ENCODE measurements around the gene CHAC1. TPM values are rescaled to one million over a fixed set of nuclear protein-coding genes. Genes with fewer than 3 reads are reported as not detected.

CHAC1 gene, protein sequence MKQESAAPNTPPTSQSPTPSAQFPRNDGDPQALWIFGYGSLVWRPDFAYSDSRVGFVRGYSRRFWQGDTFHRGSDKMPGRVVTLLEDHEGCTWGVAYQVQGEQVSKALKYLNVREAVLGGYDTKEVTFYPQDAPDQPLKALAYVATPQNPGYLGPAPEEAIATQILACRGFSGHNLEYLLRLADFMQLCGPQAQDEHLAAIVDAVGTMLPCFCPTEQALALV
- 4.7 TPM for polyA plus RNA-seq (2013, experiment 1 of 4)
- 7.3 TPM for polyA plus RNA-seq (2013, experiment 2 of 4)
- 8.2 TPM for polyA plus RNA-seq (2013, experiment 3 of 4)
- 8.4 TPM for polyA plus RNA-seq (2013, experiment 4 of 4)

DNA sequence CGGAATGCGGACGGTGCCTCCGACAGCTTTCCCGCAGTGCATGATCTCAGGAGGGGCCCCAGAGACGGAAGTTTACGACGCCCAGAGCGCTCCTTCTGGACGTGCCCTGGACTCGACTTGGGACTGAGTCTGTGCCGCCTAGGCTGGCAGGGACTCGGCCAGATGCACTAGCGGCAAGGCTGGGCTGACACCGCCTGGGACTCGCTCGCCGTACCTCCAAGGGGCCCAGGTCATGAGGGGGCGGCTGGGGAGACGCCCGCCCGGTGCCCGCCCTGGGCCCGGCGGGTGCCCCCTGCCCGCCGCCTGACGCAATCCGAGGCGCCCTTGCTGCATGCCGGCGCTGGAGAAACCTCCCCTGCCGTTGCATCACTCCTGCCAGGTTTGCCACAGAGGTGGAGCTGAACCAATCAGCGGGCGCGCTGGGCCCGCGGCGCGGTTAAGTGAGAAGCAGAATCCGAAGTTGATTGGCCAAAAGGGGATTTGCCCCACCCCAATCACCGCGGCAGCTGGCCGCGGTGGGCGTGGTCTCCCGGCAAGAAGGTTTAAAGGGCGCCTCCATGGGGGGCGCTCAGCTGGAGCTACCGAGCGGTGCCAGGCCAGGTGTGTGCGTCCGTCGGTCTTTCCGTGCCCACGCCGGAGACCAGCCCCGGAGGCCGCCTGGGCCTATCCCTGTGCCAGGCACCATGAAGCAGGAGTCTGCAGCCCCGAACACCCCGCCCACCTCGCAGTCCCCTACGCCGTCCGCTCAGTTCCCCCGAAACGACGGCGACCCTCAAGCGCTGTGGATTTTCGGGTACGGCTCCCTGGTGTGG is at the start of gene CHAC1:
CHAC1 (plus strand) TSS at position 571 of the 812 bp plus-strand sequence; CDS start at position 684, 113 bp downstream.
- H3K36me3 ChIP-seq (ENCODE audit: control insufficient read depth, insufficient read depth, low read length): no peaks in the 10 kb centered on the region
- H3K27me3 ChIP-seq (ENCODE audit: control insufficient read depth, insufficient read depth, low read length, poor library complexity, severe bottlenecking): peaks cover 15% of the 10 kb centered on the region
- WGBS, 2 experiments: 0 to 1% methylated on average over 72 of the region's 72 CpGs
- peak within 1 kb of the TSS; percentile 66 for H3K4me3 ChIP-seq (ENCODE audit: insufficient read depth, low read depth, low read length)
- H3K27ac ChIP-seq (ENCODE audit: insufficient read depth, low read depth, low read length, poor library complexity, severe bottlenecking): peak within 1 kb of the TSS; percentile 90
- no peaks in the 10 kb centered on the region for H3K9me3 ChIP-seq (ENCODE audit: control insufficient read depth, low read length)
- H3K4me1 ChIP-seq (ENCODE audit: control insufficient read depth, insufficient read depth, low read length): no peaks in the 10 kb centered on the region

DNA sequence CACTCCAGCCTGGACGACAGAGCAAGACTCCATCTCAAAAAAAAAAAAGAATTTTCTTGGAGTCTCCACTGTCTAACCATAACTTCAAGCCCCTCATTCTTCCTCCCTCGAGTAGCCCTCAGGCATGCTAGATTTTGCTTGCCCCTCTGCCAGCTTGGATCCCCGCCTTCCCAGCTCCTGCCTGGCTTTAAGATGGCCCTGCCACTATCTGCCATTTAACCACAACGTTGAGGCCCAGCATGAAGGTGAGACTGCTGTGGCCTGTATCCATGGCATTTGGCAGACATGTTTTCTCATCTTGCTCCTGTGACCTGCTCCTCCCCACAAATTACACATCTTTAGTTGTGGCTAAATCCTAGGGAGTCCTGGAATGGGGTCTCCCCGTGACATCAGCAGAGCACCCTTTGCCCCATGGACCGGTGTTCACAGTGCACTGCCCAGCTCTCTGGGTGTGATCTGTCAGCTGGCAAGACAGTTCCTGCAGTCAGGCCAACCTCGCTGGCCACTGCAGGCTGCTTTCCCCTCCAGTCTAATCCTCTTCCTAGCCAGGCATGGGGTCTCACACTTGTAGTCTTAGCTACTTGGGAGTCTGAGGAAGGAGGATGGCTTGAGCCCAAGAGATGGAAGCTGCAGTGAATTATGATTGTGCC is 48.6 kb upstream of the CHAC1 start:
- no peak overlapping the region for H3K4me3 ChIP-seq (ENCODE audit: insufficient read depth, low read depth, low read length)
- no peak overlapping the region for H3K27ac ChIP-seq (ENCODE audit: insufficient read depth, low read depth, low read length, poor library complexity, severe bottlenecking)
- peaks cover 16% of the 10 kb centered on the region for H3K36me3 ChIP-seq (ENCODE audit: control insufficient read depth, insufficient read depth, low read length)
- H3K9me3 ChIP-seq (ENCODE audit: control insufficient read depth, low read length): no peaks in the 10 kb centered on the region
- 92 to 94% methylated on average over 7 of the region's 7 CpGs for WGBS, 2 experiments
- no peaks in the 10 kb centered on the region for H3K27me3 ChIP-seq (ENCODE audit: control insufficient read depth, insufficient read depth, low read length, poor library complexity, severe bottlenecking)
- peaks cover 11% of the 10 kb centered on the region for H3K4me1 ChIP-seq (ENCODE audit: control insufficient read depth, insufficient read depth, low read length)

DNA sequence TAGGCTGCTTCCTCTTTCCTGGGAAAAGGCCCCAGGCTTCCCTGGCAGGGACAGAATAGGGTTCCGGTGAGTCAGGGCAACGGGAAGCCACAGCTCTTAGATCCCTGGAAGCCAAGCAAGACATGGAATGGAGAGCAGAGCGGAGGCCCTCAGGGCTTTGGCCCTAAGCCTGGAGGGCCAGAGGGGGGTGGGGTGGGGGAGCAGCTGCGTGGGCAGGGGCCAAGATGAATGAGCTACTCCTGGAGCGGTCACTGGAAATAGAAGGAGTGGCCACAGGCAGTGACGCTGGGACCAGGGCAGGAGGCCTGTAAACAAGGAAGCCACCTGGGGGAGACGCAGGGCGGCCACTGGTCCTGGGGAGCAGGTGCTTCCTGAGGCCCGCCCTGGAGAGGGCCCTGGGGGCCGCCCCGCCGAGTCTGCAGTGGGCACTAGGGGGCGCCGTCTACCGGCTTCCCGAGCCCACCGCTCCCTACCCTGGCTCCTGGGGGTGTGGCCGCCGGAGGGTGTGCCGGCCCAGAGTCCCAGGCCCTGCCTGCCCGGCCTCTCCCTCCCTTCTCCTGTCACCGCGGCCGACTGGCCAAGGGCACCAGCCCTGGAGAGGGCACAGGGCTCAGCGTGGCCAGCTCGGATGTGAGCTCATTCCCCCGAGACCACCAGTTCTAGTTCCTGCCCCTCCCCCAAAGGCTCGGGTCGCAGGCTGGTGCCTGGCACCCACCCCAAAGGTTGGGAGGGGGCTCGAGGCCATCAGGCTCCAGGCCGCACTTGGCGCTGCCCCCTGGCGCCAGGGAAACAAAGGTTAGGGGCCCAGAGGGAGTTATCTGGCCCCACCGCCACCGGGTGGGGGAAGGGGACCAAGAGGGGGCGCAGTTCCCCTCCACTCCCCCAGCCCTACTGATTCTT is 46.9 kb upstream of the CHAC1 start:
- Histone ChIP-seq H3K4me1 (ENCODE audit: control insufficient read depth, insufficient read depth, low read length) (peaks cover 14% of the 10 kb centered on the region), H3K27ac (ENCODE audit: insufficient read depth, low read depth, low read length, poor library complexity, severe bottlenecking) (no peak overlapping the region), H3K4me3 (ENCODE audit: insufficient read depth, low read depth, low read length) (peak overlapping the region; percentile 22), H3K36me3 (ENCODE audit: control insufficient read depth, insufficient read depth, low read length) (peaks cover 4% of the 10 kb centered on the region), H3K9me3 (ENCODE audit: control insufficient read depth, low read length) (no peaks in the 10 kb centered on the region), H3K27me3 (ENCODE audit: control insufficient read depth, insufficient read depth, low read length, poor library complexity, severe bottlenecking) (no peaks in the 10 kb centered on the region)
- 13 to 14% methylated on average over 36 of the region's 36 CpGs for WGBS, 2 experiments

GRCh38 chr15:40906991-40907802 is 46.1 kb upstream of the CHAC1 start:
- Histone ChIP-seq H3K9me3 (ENCODE audit: control insufficient read depth, low read length) (no peaks in the 10 kb centered on the region), H3K27me3 (ENCODE audit: control insufficient read depth, insufficient read depth, low read length, poor library complexity, severe bottlenecking) (no peaks in the 10 kb centered on the region), H3K4me3 (ENCODE audit: insufficient read depth, low read depth, low read length) (peak overlapping the region; percentile 22), H3K27ac (ENCODE audit: insufficient read depth, low read depth, low read length, poor library complexity, severe bottlenecking) (no peak overlapping the region), H3K36me3 (ENCODE audit: control insufficient read depth, insufficient read depth, low read length) (no peaks in the 10 kb centered on the region), H3K4me1 (ENCODE audit: control insufficient read depth, insufficient read depth, low read length) (peaks cover 16% of the 10 kb centered on the region)
- 66 to 74% methylated on average over 20 to 22 of the region's 22 CpGs for WGBS, 2 experiments

- Histone ChIP-seq H3K27ac (ENCODE audit: insufficient read depth, low read depth, low read length, poor library complexity, severe bottlenecking) (no peak overlapping the region), H3K4me3 (ENCODE audit: insufficient read depth, low read depth, low read length) (no peak overlapping the region), H3K36me3 (ENCODE audit: control insufficient read depth, insufficient read depth, low read length) (no peaks in the 10 kb centered on the region), H3K4me1 (ENCODE audit: control insufficient read depth, insufficient read depth, low read length) (peaks cover 16% of the 10 kb centered on the region), H3K9me3 (ENCODE audit: control insufficient read depth, low read length) (no peaks in the 10 kb centered on the region), H3K27me3 (ENCODE audit: control insufficient read depth, insufficient read depth, low read length, poor library complexity, severe bottlenecking) (no peaks in the 10 kb centered on the region)
- WGBS, 2 experiments: 96 to 97% methylated on average over 7 of the region's 7 CpGs
These were observed 45.2 kb upstream of the CHAC1 start for GRCh38 chr15:40908095-40908494.

- Histone ChIP-seq H3K4me1 (ENCODE audit: control insufficient read depth, insufficient read depth, low read length) (peaks cover 16% of the 10 kb centered on the region), H3K36me3 (ENCODE audit: control insufficient read depth, insufficient read depth, low read length) (no peaks in the 10 kb centered on the region)
- 77 to 80% methylated on average over 17 of the region's 17 CpGs for WGBS, 2 experiments
These were observed 43.3 kb upstream of the CHAC1 start for GRCh38 chr15:40909662-40910630.

GRCh38 chr15:40911141-40911540 is 42.1 kb upstream of the CHAC1 start:
- H3K4me3 ChIP-seq (ENCODE audit: insufficient read depth, low read depth, low read length): no peak overlapping the region
- 39 to 46% methylated on average over 7 of the region's 7 CpGs for WGBS, 2 experiments
- H3K27me3 ChIP-seq (ENCODE audit: control insufficient read depth, insufficient read depth, low read length, poor library complexity, severe bottlenecking): no peaks in the 10 kb centered on the region
- H3K36me3 ChIP-seq (ENCODE audit: control insufficient read depth, insufficient read depth, low read length): no peaks in the 10 kb centered on the region
- H3K9me3 ChIP-seq (ENCODE audit: control insufficient read depth, low read length): no peaks in the 10 kb centered on the region
- H3K27ac ChIP-seq (ENCODE audit: insufficient read depth, low read depth, low read length, poor library complexity, severe bottlenecking): no peak overlapping the region
- peaks cover 21% of the 10 kb centered on the region for H3K4me1 ChIP-seq (ENCODE audit: control insufficient read depth, insufficient read depth, low read length)

More at GRCh38 chr15:40909662-40910630, 43.3 kb upstream of the CHAC1 start:
- Histone ChIP-seq H3K27ac (ENCODE audit: insufficient read depth, low read depth, low read length, poor library complexity, severe bottlenecking) (no peak overlapping the region), H3K4me3 (ENCODE audit: insufficient read depth, low read depth, low read length) (no peak overlapping the region), H3K9me3 (ENCODE audit: control insufficient read depth, low read length) (no peaks in the 10 kb centered on the region), H3K27me3 (ENCODE audit: control insufficient read depth, insufficient read depth, low read length, poor library complexity, severe bottlenecking) (no peaks in the 10 kb centered on the region)

GRCh38 chr15:40911693-40912092 is 41.6 kb upstream of the CHAC1 start:
- no peak overlapping the region for H3K27ac ChIP-seq (ENCODE audit: insufficient read depth, low read depth, low read length, poor library complexity, severe bottlenecking)
- peaks cover 17% of the 10 kb centered on the region for H3K4me1 ChIP-seq (ENCODE audit: control insufficient read depth, insufficient read depth, low read length)
- H3K9me3 ChIP-seq (ENCODE audit: control insufficient read depth, low read length): no peaks in the 10 kb centered on the region
- 90 to 93% methylated on average over 2 of the region's 2 CpGs for whole genome bisulfite sequencing, 2 experiments
- peaks cover 3% of the 10 kb centered on the region for H3K27me3 ChIP-seq (ENCODE audit: control insufficient read depth, insufficient read depth, low read length, poor library complexity, severe bottlenecking)
- H3K4me3 ChIP-seq (ENCODE audit: insufficient read depth, low read depth, low read length): no peak overlapping the region
- H3K36me3 ChIP-seq (ENCODE audit: control insufficient read depth, insufficient read depth, low read length): no peaks in the 10 kb centered on the region
